ENCODE data around the gene IGSF21.

DNA sequence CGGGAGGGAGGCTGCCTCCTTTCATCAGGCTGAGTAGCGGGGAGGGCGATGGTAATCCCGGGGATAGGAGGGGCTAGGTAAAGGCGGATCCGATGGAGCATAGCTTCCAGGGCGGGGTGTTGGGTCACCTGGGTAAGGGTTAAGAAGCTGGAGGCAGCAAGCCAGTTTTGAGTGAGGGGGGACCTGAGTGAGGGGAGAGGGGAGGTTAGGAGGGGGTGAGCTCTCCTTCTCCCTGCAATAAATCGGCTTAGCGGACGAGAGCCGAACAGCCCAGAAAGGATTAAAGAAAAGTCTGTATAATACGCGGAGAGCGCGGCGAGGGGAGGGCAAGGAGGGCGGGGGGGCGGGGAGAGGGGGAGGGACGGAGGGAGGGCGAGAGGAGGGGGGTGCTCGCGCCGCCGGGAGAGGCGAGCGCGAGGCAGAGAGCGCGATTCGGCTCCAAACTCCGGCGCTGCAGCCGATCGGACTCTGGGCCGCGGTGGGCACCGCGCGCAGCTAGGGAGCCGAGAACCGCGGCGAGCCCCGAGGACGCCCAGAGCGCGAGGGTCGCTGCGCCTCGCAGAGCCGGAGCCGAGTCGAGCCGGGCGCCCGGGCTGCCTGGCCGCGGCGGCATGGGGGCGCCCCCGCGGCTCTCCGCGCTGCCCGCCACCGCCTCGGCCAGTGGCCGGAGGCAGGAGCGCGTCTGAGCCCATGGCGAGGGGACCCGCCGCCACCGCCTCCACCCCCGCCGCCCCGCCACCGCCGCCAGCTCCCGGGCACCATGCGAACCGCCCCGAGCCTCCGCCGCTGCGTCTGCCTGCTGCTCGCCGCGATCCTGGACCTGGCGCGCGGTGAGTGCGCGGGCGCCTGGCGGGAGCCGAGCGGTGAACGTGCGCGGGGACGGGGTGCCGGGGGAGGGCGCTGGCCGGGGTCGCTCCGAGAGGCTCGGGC lies at the start of gene IGSF21:
- TF ChIP-seq, protein P1, sequence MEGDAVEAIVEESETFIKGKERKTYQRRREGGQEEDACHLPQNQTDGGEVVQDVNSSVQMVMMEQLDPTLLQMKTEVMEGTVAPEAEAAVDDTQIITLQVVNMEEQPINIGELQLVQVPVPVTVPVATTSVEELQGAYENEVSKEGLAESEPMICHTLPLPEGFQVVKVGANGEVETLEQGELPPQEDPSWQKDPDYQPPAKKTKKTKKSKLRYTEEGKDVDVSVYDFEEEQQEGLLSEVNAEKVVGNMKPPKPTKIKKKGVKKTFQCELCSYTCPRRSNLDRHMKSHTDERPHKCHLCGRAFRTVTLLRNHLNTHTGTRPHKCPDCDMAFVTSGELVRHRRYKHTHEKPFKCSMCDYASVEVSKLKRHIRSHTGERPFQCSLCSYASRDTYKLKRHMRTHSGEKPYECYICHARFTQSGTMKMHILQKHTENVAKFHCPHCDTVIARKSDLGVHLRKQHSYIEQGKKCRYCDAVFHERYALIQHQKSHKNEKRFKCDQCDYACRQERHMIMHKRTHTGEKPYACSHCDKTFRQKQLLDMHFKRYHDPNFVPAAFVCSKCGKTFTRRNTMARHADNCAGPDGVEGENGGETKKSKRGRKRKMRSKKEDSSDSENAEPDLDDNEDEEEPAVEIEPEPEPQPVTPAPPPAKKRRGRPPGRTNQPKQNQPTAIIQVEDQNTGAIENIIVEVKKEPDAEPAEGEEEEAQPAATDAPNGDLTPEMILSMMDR (IDR thresholded peaks at IDR 0.05) = no peak
- TF ChIP-seq POLR2A (IDR thresholded peaks at IDR 0.05) = no peak
